Measurements from ENCODE around the gene CATSPER1.
A peak's percentile ranks its signal among the peaks of the same experiment; 100 is the strongest.

GRCh38 chr11:66002648-66003225 is 23.5 kb downstream of the CATSPER1 start:
- TF ChIP-seq TBP (IDR thresholded peaks at IDR 0.05; ENCODE audit: low read depth, low read length) (no peak), CTCF (IDR thresholded peaks at IDR 0.05; ENCODE audit: control extremely low read depth in 1 of 3, insufficient read depth in 1 of 3, low read depth in 1 of 3, low read length in 3 of 3) (peak in 2 of 3 experiments; percentile 6 to 8; a peak in 2 of 4 replicates), EZH2 (IDR thresholded peaks at IDR 0.05; ENCODE audit: low read depth, low read length, severe bottlenecking) (no peak), POLR2A (IDR thresholded peaks at IDR 0.05; ENCODE audit: control extremely low read depth in 1 of 2, low read depth in 2 of 2, low read length in 2 of 2) (no peak), POLR2AphosphoS5 (IDR thresholded peaks at IDR 0.05; ENCODE audit: low read depth, low read length) (0 out of 2 replicates have a peak, but pooled peaks have one; percentile 10), SRF (IDR thresholded peaks at IDR 0.05; ENCODE audit: low read depth, low read length) (no peak), RXRA (IDR thresholded peaks at IDR 0.05; ENCODE audit: insufficient read depth, low read depth, low read length) (no peak), GABPA (IDR thresholded peaks at IDR 0.05; ENCODE audit: borderline replicate concordance, insufficient read depth, low read length) (no peak), RFX5 (IDR thresholded peaks at IDR 0.05; ENCODE audit: borderline replicate concordance, low read depth, low read length) (no peak), SAP30 (IDR thresholded peaks at IDR 0.05; ENCODE audit: insufficient read depth, insufficient replicate concordance, low read length) (no peak), TAF1 (IDR thresholded peaks at IDR 0.05; ENCODE audit: low read depth, low read length) (no peak), ATF2 (IDR thresholded peaks at IDR 0.05; ENCODE audit: low read length) (no peak)
